HL-60 (cell line): ENCODE measurements around the gene RABGAP1L.

ENCODE experiments used
- POLR2AphosphoS5 ChIP-seq: IDR thresholded peaks from 2 replicates; pipeline ENCODE4 v1.6.1; 2012; ENCODE audit warnings: low read depth
- TF ChIP-seq, protein P1 (sequence below): IDR thresholded peaks from one replicate; pipeline ENCODE4 v1.5.1; 2011; ENCODE audit warnings: low read length, control low read depth, inconsistent platforms; ENCODE audit not compliant: insufficient read depth

DNA sequence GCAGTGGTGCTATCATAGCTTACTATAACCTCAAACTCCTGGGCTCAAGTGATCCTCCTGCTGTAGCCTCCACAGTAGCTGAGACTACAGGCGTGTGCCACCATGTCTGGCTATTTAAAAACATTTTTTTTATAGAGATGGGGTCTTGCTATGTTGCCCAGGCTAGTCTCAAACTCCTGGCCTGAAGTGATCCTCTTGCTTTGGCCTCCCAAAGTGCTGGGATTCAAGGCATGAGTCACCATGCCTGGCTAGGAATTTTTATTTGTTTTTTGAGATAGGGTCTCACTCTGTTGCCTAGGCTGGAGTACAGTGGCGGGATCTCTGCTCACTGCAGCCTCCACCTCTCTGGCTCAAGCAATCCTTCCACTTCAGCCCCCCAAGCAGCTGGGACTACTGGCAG lies 8.8 kb upstream of the RABGAP1L start:
- TF ChIP-seq, protein P1, sequence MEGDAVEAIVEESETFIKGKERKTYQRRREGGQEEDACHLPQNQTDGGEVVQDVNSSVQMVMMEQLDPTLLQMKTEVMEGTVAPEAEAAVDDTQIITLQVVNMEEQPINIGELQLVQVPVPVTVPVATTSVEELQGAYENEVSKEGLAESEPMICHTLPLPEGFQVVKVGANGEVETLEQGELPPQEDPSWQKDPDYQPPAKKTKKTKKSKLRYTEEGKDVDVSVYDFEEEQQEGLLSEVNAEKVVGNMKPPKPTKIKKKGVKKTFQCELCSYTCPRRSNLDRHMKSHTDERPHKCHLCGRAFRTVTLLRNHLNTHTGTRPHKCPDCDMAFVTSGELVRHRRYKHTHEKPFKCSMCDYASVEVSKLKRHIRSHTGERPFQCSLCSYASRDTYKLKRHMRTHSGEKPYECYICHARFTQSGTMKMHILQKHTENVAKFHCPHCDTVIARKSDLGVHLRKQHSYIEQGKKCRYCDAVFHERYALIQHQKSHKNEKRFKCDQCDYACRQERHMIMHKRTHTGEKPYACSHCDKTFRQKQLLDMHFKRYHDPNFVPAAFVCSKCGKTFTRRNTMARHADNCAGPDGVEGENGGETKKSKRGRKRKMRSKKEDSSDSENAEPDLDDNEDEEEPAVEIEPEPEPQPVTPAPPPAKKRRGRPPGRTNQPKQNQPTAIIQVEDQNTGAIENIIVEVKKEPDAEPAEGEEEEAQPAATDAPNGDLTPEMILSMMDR = no peak
- no peak for TF ChIP-seq POLR2AphosphoS5
